SK-N-SH treated with all-trans-retinoic acid at 6 μM for 48 hours (cell line): Measurements from ENCODE around the gene TXN2.

Experiments
- CREB5 ChIP-seq: fragments of 250-450 bp; sonication (Bioruptor Pico); IDR thresholded peaks from 2 replicates; pipeline ENCODE4 v1.5.1; 2020; ENCODE audit warnings: low read depth, mild to moderate bottlenecking, moderate library complexity
- CSDC2 ChIP-seq: fragments of 250-450 bp; sonication (Bioruptor Pico); IDR thresholded peaks from 2 replicates; pipeline ENCODE4 v1.5.0; 2020; ENCODE audit warnings: mild to moderate bottlenecking, moderate library complexity
- CSRNP3 ChIP-seq: fragments of 250-450 bp; sonication (Bioruptor Pico); IDR thresholded peaks from 2 replicates; pipeline ENCODE4 v1.5.1; 2021; ENCODE audit warnings: mild to moderate bottlenecking, moderate library complexity
- ESRRG ChIP-seq: fragments of 250-450 bp; sonication (Bioruptor Pico); IDR thresholded peaks from 2 replicates; pipeline ENCODE4 v1.6.1; 2021; ENCODE audit warnings: mild to moderate bottlenecking
- PATZ1 ChIP-seq: fragments of 250-450 bp; sonication (Bioruptor Pico); IDR thresholded peaks from 2 replicates; pipeline ENCODE4 v1.8.0; 2020; ENCODE audit warnings: mild to moderate bottlenecking, moderate library complexity, borderline replicate concordance
- POU6F1 ChIP-seq: fragments of 250-450 bp; sonication (Bioruptor Pico); IDR thresholded peaks from 2 replicates; pipeline ENCODE4 v1.8.0; 2021; ENCODE audit warnings: low read depth, mild to moderate bottlenecking, moderate library complexity, borderline replicate concordance
- PPARA ChIP-seq: fragments of 250-450 bp; sonication (Bioruptor Pico); IDR thresholded peaks from 2 replicates; pipeline ENCODE4 v1.5.0; 2020; ENCODE audit warnings: mild to moderate bottlenecking, borderline replicate concordance
- ZFP3 ChIP-seq: fragments of 250-450 bp; sonication (Bioruptor Pico); IDR thresholded peaks from 2 replicates; pipeline ENCODE4 v1.5.0; 2020; ENCODE audit warnings: mild to moderate bottlenecking, moderate library complexity
- ZFP30 ChIP-seq: fragments of 450-650 bp; formaldehyde crosslinking; IDR thresholded peaks from 2 replicates; pipeline ENCODE4 v1.5.0; 2022; ENCODE audit warnings: mild to moderate bottlenecking, moderate library complexity
- ZNF70 ChIP-seq: fragments of 450-650 bp; formaldehyde crosslinking; IDR thresholded peaks from 2 replicates; pipeline ENCODE4 v1.5.0; 2020; ENCODE audit warnings: mild to moderate bottlenecking, moderate library complexity

- TF ChIP-seq CSDC2 (CRISPR knock-in tag) (no peak), CSRNP3 (CRISPR knock-in tag) (no peak), ZFP3 (no peak), CREB5 (CRISPR knock-in tag) (no peak), POU6F1 (CRISPR knock-in tag) (no peak), ESRRG (CRISPR knock-in tag) (no peak), ZFP30 (CRISPR knock-in tag) (no peak), ZNF70 (CRISPR knock-in tag) (no peak), PATZ1 (CRISPR knock-in tag) (no peak), PPARA (CRISPR knock-in tag) (no peak)
These were observed 39.0 kb upstream of the TXN2 start for GRCh38 chr22:36520423-36520822.
